Mucosa of gallbladder (tissue), 1 donor: ENCODE measurements around the gene VPS26A. TPM values are rescaled to one million over a fixed set of nuclear protein-coding genes. Genes with fewer than 3 reads are reported as not detected.
"Not testable (repeated sequence)": the region's sequence is repeated elsewhere in the genome, so short reads cannot be mapped to it uniquely, and the experiment has no call there.

Source experiments
- DNase-seq: peaks from one replicate; pipeline ENCODE4 v3.0.0-alpha.2; 2020; ENCODE audit warnings: low spot score
- total RNA-seq: library from RNA; stranded (reverse); gene quantifications from one replicate; pipeline ENCODE4 v1.2.1, GENCODE V29; 2021
- donor health status: DM: no; HTN: no; CAD: no.

VPS26A gene
- total RNA-seq, 1 donor from 2014 or later: 39.7 TPM

DNA sequence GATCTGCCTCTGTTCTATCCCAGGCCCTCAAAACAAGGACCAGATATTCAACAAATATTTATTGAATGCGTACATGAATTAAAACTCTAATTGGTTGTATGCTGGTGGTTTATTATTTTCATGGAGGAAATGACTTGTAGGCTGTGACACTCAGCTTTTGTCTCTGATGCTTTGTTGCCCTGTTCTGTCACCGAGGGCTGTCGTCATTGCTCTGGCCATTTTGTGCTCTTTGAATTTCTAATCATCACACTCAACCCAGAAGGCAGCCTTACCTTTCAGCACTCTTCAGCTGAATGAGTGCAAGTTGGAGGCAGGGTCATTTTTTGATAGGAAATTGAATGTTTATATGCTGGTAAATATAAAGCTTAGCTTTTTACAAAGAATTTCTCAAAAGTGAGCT lies 21.5 kb upstream of the VPS26A start:
- no peak for DNase-seq

DNA sequence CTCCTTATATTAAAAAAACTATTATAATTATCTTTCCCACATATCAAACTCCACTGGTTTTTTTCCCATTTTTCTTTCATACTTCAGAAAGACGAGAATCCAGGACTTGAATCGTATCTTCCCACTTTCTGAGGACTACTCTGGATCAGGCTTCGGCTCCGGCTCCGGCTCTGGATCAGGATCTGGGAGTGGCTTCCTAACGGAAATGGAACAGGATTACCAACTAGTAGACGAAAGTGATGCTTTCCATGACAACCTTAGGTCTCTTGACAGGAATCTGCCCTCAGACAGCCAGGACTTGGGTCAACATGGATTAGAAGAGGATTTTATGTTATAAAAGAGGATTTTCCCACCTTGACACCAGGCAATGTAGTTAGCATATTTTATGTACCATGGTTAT lies 20.2 kb upstream of the VPS26A start:
- DNase-seq: no peak

DNA sequence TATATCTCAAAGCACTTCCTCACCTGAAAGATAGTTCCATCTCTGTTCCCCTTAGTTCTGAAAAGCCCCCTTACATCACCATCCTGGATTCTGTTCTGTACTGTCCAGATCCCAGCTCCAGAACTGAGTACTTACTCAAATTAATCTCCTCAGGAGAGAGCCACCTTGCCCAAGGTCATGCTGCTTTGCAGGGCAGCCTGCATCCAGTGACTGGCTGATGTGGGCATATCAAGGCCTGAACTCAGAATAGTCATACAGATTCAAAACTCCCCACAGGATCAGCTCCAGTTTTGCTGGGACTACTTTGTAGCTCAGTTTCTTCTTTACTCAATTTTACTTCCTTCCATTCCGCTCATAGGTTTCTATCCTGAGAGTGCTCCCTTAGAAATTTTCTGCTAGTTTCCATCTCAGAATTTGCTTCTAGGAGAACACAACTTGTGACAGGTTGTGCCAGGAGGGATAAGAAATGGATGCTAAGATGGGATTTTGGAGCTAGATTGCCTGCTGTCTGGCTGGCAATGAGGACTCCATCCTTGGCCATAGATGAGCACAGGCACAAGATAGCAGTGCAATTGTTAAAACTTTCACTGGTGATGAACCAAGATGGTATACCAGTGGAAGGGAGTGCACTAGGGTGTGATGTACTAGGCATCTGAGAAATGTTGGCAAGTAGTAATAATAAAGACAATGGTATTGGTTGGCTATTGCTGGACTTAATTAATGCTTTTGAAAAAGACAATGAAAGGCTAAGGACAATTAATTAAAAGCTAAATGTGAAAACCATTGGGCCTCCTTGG lies 18.8 kb upstream of the VPS26A start:
- no peak for DNase-seq

DNA sequence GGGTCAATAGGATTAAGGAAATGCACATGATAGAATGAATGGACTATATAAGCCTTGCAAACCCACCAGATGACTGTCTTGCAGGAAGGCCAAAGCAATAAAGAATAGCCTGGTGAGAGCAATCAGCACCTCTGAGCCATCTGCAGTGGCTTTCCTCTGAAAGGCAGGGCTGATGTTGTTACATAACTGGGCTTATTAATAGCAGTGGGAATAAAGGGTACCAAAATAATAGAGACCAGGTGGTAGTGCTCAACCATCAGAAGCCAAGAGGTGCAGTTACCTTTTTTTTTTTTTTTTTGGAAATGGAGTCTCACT lies 16.8 kb upstream of the VPS26A start:
- no peak for DNase-seq

DNA sequence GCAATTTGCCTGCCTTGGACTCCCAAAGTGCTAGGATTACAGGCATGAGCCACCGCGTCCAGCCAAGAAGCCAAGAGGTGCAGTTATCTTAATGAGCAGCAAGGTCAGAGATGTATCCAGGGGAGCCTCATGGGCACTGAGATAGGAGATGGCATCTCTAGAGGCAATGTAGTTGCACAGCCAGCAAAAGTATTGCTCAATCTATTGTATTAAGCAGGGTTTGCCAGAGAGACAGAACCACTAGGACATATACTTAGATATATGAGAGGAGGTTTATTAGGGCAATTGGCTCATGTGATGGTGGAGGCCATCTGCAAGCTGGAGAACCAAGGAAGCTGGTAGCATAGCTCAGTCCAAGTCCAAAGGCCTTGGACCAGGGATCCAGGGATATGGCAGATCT lies 16.3 kb upstream of the VPS26A start:
- DNase-seq: no peak

DNA sequence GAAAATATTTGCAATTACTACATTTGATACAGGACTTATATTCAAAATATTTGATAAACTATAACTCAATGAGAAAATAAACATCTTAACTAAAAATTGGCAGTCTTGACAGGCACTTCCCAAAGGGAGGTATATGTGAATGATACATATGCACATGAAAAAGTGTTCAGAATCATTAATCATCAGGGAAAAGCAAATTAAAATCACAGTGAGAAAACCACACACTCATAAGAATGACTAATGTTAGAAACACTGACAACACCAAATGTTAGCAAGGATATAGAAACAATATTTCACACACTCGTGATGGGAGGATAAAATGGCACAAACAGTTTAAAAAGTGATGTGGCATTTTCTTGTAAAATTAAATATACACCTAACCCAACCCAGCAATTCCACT lies 4.1 kb upstream of the VPS26A start:
- no peak for DNase-seq

DNA sequence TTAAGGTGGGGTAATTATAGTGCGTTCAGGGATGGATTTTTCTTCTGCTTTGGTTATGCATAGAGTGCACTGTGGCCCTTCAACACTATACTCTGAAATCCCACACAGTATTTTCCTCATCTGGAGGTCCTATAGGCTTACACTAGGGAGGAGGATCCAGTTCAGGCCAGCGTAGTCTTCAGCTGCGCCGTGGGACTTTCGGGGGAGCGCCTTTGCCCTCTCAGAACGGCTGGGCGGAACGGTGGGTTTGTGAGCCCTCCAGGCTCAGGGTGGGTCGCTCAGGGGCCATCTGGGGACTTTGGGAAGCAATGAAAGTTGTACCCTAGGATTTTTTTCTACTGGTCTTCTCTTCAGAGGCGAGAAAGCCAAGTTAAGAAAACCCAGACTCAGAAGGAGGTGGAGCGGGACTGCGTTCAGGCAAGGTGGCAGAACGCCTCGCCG lies 652 bp upstream of the VPS26A start:
- no peak for DNase-seq

DNA sequence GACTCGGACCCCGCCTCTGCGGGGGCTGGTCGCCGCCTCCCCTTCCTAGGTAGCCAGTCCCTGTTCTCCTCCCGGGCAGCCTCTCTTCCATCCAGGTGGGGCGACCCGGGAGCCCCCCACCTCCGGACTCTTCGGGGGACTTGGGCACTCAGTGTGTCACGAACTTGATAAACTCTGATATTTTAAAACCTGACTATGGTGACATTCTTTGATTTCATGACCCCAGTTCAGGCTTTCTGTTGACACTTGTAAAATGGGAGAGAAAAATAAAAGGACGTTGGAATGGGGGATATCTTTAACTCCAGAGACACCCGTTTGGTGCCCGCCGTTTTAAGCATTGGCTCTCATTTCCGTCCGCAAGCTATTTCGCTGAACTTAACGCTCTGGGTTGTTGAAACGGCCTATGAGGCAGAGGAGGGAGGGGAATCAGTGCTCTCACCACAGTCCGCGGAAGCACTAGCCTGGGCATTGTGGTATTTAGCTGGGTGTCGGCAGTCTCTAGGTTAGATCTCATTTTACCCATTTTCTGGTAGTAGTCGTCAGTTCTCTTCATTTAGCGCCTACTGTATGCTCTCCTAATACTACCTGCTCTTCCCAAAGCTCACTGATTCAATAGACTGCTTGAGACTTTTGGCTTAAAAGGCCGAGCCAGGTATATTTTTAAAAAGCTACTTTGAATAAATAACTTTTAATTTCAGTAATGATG lies 738 bp downstream of the VPS26A start:
- DNase-seq: peak; percentile 46

DNA sequence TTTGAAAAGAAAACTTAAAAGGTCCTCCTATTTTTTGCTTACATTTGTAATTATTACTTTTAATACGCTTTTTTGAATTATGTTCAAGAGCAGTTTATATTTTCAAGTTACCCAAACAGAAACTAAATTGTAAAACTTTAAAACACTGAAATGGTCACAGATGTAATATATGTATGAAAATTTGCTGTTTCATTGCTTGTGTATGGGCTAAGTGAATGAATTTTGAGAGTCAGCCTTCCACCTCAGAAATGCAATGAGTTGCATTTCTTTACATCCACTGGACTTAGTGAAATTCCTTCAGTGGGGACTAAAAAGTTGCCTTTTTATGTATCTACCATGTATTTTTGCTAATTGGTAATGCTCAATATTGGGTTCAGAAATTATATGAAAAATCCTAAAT lies 1.6 kb downstream of the VPS26A start:
- DNase-seq: no peak

DNA sequence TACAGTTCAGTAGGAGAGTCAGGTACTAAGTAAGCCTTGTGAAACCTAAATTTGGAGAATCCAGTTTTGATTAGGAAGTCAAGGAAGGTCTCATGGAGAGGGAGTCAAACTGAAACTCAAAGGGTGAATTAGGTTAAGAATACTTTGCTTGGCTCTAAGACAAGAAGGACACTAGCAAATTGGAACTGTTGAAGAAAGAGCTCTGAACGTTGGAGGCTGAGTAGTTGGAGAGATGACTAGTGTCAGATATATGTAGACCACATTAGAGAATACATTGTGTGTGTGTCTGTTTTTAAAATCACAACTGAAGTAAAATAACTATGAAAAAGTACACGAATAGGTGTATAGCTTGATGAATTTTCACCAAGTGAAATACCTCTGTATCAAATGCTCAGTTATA lies 6.3 kb downstream of the VPS26A start:
- no peak for DNase-seq

DNA sequence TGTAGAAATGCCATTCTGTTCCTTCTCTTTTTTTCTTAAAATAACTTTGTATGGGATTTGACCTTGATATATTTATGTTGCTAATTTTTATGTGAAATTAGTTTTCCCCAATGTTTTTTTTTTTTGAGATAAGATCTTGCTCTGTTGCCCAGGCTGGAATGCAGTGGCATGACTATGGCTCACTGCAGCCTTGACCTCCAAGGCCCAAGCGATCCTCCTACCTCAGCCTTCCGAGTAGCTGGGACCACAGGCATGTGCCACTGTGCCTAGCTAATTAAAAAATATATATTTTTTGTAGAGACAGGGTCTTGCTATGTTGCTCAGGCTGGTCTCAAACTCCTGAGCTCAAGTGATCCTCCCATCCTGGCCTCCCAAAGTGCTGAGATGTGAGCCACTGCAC lies 16.0 kb downstream of the VPS26A start:
- no peak for DNase-seq

DNA sequence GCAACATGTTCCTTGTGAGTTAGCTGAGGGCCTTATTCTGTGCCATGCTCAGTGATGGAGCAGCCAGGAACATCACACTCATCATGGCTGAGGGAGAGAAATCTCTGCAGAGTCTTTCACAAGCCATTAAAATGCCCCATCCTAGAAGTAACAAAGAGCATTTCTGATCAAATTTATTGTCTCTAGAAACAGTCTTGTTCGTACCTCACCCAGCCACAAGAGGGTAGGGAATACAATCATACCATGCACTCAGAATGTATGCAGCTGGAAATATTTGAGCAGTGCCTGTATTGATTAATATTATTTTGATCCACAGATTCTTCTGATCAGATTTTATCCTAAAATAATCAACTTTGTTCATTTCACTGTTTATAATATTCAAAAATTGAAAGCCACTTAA lies 17.3 kb downstream of the VPS26A start:
- no peak for DNase-seq

DNA sequence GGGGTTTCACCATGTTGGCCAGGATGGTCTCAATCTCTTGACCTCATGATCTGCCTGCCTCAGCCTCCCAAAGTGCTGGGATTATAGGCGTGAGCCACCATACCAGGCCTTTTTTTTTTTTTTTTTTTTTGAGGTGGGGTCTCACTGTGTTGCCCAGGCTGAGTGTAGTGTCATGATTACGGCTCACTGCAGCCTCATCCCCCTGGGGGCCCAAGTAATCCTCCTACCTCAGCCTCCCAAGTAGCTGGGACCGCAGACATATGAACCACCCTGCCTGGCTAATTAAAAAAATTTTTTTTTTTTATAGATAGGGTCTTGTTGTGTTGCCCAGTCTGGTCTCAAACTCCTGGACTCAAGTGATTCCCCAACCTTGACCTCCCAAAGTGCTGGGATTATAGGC lies 18.1 kb downstream of the VPS26A start:
- DNase-seq: not testable (repeated sequence)

DNA sequence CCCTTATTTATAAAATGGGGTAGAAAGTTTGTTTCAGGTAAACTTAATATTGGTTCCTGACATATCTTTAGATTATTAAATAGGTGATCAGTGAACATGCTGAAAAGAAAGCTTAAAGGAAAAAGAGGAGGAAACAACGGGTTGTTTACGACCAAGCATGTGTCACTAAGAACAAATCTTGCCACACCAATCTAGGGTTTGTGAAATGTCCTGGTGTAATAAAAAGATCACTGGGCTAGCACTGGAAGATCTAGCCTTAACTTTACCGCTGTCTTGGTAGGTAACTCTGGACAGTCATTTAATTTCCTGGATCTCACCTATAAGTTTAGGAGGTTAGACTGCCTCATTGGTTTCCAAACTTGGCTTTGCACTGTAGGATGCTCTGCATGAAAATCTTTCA lies 19.0 kb downstream of the VPS26A start:
- DNase-seq: no peak

DNA sequence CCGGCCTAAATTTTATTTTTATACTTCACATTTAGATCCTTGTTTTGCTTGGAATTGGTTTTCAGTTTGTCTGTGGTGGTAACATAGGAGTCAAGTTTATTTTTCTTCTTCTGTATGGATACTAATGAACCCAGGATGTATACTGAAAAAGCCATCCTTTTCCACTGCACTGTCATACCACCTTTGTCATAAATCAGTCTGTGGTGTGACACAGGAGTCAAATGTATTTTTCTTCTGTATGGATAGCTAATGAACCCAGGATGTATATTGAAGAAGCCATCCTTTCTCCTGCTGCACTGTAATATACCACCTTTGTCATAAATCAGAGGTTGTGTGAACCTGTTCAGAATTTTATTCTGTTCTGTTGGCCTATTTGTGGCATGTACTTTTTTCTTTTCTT lies 21.4 kb downstream of the VPS26A start:
- no peak for DNase-seq

DNA sequence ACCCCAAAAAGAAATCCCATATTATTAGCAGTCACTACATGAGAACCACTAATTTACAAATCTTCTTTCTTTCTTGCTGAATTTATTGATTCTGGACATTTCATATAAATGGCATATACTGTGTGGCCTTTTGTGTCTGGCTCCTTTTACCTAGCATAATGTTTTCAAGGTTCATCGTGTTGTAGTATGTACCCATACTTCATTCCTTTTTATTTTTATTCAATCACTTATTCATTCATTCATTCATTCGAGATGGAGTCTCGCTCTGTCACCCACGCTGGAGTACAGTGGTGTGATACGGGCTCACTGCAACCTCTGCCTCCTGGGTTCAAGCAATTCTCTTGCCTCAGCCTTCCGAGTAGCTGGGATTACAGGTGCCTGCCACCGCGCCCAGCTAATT lies 21.9 kb downstream of the VPS26A start:
- no peak for DNase-seq

DNA sequence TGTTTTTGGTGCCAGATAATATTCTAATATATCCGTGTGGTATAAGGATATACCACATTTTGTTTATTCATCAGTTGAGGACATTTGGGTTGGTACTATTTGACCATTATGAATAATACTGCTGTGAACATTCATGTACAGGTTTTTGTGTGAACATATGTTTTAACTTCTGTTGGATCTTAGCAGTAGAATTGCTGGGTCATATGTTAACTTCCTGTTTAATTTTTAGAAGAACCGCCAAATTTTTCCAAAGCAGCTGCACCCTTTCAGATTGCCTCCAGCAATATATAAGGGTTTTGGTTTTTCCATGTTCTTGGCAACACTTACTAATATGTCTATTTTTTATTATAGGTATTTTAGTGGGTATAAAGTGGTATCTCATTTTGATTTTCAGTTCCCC lies 22.8 kb downstream of the VPS26A start:
- DNase-seq: no peak

DNA sequence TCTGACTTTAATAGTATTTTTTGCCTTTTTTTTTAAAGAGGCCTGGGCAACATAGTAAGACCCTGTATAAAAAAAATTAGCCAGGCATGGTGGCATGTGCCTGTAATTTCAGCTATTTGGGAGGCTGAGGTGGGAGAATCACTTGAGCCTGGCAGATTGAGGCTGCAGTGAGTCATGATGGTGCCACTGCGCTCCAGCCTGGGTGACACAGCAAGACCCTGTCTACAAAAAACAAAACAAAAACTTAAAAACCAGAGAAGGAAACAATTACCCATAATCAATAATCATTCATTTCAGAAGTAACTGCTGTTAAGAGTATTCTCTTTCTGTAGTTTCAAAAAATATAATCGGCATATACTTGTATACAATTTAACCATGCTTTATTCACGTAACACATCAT lies 28.0 kb downstream of the VPS26A start:
- no peak for DNase-seq

DNA sequence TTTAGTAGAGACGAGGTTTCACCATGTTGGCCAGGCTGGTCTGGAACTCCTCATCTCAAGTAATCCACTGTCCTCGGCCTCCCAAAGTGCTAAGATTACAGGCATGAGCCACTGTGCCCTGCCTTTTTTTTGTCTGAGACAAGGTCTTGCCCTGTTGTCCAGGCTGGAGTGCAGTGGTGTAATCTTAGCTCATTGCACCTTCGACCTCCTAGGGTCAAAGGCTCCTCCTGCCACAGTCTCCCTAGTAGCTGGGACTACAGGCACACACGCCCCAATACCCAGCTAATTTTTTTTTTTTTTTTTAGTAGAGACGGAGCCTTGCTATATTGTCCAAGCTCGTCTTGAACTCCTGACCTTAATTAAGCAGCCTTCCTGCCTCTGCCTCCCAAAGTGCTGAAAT lies 29.2 kb downstream of the VPS26A start:
- no peak for DNase-seq

DNA sequence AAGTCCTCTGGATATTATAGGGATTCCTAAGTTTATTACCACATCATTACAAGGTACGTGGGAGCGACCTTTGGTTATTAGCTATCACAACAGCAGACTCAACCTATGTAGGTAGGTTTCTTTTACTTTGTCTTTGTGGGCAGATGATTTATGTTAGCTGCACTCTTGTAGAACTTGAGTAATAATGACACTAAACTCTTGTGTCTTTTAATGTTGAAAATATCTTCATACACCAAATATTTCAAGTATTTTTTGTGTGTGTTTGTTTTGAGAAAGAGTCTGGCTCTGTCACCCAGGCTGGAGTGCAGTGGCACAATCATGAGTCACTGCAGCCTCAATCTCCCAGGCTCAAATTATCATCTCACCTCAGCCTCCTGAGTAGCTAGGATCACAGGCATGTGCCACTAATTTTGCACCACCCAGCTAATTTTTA lies 36.8 kb downstream of the VPS26A start:
- no peak for DNase-seq

DNA sequence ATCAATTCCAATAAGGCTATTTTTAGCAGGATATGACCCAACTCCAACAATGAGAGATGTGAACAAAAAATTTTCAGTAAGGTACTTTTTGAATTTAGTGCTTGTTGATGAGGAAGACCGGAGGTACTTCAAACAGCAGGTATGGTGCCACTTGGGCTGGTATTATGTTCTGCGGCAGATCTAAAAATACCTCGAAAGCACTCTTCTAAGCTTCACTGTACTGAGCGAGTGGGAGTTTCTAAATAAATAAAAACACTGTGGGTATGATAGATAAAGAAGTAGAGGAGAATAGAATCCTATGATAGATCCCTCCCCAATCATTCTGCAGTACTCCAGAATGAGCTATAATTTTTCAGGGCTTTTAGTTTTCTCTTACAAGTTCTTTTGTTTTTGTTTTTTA lies 44.5 kb downstream of the VPS26A start:
- DNase-seq: no peak

DNA sequence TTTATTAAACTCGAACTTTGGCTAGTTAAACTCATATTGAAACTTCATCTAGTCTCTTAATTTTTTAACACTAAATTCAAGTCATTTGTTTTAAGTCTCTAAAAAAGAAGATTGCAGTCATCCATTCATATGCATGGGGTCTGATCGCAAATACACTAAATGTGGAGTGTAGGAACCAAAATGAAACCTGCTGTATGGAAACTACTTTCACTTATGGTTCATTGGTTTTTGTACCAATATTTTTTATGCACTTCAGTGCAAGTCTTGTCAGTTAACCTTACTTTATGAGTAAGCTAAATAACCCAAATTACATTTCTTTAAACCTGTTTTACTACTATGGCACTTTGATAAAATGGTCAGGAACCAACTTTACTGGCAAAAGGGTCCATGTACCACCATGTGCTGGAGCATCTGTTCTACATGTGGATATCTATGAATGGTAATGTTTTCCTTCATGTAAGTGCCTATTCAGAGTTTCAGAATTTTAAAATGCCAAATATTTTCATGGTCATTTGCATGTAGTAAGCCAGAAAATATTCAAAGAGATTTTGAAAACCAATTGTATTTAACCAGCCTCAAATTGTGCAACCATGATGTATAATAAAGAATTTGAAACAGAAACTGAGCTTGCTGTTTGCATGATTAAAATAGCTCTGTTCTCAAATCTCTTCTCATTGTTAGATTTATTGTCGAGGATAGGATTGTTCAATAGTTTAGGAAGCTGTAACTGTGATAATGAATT lies 48.4 kb downstream of the VPS26A start:
- DNase-seq: no peak

DNA sequence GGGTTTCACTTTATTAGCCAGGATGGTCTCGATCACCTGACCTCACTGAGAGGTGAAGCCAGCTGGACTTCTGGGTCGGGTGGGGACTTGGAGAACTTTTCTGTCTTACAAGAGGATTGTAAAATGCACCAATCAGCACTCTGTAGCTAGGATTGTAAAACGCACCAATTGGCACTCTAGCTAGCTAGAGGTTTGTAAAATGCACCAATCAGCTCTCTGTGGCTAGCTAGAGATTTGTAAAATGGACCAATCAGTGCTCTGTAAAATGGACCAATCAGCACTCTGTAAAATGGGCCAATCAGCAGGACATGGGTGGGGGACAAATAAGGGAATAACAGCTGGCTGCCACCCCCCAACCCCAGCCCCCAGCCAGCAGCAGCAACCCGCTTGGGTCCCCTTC lies 51.3 kb downstream of the VPS26A start:
- DNase-seq: not testable (repeated sequence)
